Left lung (tissue), 10 donors: ENCODE measurements around the gene MKNK2. TPM values are rescaled to one million over a fixed set of nuclear protein-coding genes. Genes with fewer than 3 reads are reported as not detected.

ENCODE experiments used
- ATAC-seq: fragments of 200-7000 bp; cut with Tn5 transposase; one replicate; pipeline ENCODE4 v1.9.1; 2020; ENCODE audit warnings: moderate library complexity
- DNase-seq, 4 donors: peaks; one replicate each; pipeline ENCODE4 v3.0.0-alpha.2; 2013 to 2020
- H3K27ac ChIP-seq, 2 donors: fragments of 200-600 bp; sonication (generic) in 1 of 2; one replicate each; pipeline versions ENCODE4 v1.5.0 to v1.8.0; 2020 to 2021
- H3K27me3 ChIP-seq, 2 donors: fragments of 200-600 bp; sonication (generic) in 1 of 2; one replicate each; pipeline versions ENCODE4 v1.5.0 to v1.8.0; 2020 to 2021
- H3K36me3 ChIP-seq, 2 donors: fragments of 200-600 bp; sonication (generic) in 1 of 2; one replicate each; pipeline versions ENCODE4 v1.5.0 to v1.8.0; 2020 to 2021
- H3K4me1 ChIP-seq, 2 donors: fragments of 200-600 bp; one replicate each; pipeline ENCODE4 v1.8.0; 2021
- H3K4me3 ChIP-seq, 2 donors: fragments of 200-600 bp; sonication (generic) in 1 of 2; one replicate each; pipeline versions ENCODE4 v1.5.0 to v1.8.0; 2020 to 2021; ENCODE audit warnings: mild to moderate bottlenecking in 1 of 2
- H3K9me3 ChIP-seq, 2 donors: fragments of 200-600 bp; sonication (generic) in 1 of 2; one replicate each; pipeline versions ENCODE4 v1.5.0 to v1.8.0; 2020 to 2021
- intact Hi-C, 2 donors: fragments of 100-400 bp; cut with DNase I; formaldehyde crosslinking; loops; one replicate each; pipeline versions ENCODE4 v1.11.2 to v1.14.2; 2022
- polyA plus RNA-seq, 6 donors: library from polyadenylated mRNA; unstranded; fragments of 120-200 nt; gene quantifications; one replicate each; pipeline ENCODE4 v1.2.1, GENCODE V29; 2013; ENCODE audit not compliant: insufficient read length in 6 of 6
- total RNA-seq, 2 donors: library from RNA; stranded (reverse); fragmentation: NEBNext Ultra II Directional; extraction: Animal tissue kit (Norgen Biotek cat#: 25700); gene quantifications; one replicate each; pipeline ENCODE4 v1.2.1, GENCODE V29; 2021
- TF ChIP-seq, protein P1 (sequence below), 2 donors: fragments of 200-600 bp; sonication (generic) in 1 of 2; IDR thresholded peaks; one replicate each; pipeline versions ENCODE4 v1.5.0 to v1.8.0; 2021; ENCODE audit warnings: antibody characterized with exemption in 2 of 2
- donor health status: DM: no; HTN: yes; CAD: no.
- donor health status: DM: no; HTN: no; CAD: no.

MKNK2 gene
- total and polyA plus RNA-seq, 8 donors: 59.3 to 291 (median 86.1) TPM

- no peak for ATAC-seq
- Histone ChIP-seq H3K9me3 (no peaks in the 10 kb centered on the region), H3K36me3 (peaks cover 0 to 22% of the 10 kb centered on the region in 2 donors), H3K27me3 (no peaks in the 10 kb centered on the region), H3K4me3 (peak overlapping the region; percentile 16 to 99), H3K27ac (peak overlapping the region; percentile 90 to 95), H3K4me1 (peaks cover 48 to 67% of the 10 kb centered on the region in 2 donors)
- peak in 1 of 4 donors; percentile 78 for DNase-seq
- TF ChIP-seq, protein P1, sequence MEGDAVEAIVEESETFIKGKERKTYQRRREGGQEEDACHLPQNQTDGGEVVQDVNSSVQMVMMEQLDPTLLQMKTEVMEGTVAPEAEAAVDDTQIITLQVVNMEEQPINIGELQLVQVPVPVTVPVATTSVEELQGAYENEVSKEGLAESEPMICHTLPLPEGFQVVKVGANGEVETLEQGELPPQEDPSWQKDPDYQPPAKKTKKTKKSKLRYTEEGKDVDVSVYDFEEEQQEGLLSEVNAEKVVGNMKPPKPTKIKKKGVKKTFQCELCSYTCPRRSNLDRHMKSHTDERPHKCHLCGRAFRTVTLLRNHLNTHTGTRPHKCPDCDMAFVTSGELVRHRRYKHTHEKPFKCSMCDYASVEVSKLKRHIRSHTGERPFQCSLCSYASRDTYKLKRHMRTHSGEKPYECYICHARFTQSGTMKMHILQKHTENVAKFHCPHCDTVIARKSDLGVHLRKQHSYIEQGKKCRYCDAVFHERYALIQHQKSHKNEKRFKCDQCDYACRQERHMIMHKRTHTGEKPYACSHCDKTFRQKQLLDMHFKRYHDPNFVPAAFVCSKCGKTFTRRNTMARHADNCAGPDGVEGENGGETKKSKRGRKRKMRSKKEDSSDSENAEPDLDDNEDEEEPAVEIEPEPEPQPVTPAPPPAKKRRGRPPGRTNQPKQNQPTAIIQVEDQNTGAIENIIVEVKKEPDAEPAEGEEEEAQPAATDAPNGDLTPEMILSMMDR (IDR thresholded peaks at IDR 0.05): no peak
- intact Hi-C loops: no loop called here
Observed at GRCh38 chr19:2051773-2052704, 995 bp upstream of the MKNK2 start.

GRCh38 chr19:2050349-2050990 is 574 bp downstream of the MKNK2 start:
- peaks cover 0 to 38% of the 10 kb centered on the region in 2 donors for H3K36me3 ChIP-seq
- intact Hi-C loops: no loop called here
- peak overlapping the region; percentile 95 to 97 for H3K27ac ChIP-seq
- H3K4me1 ChIP-seq: peaks cover 53 to 69% of the 10 kb centered on the region in 2 donors
- ATAC-seq (peak; percentile 5), DNase-seq (peak in 1 of 4 donors; percentile 85)
- H3K27me3 ChIP-seq: no peaks in the 10 kb centered on the region
- TF ChIP-seq, protein P1 (IDR thresholded peaks at IDR 0.05): no peak
- H3K4me3 ChIP-seq: peak overlapping the region; percentile 92 to 99
- no peaks in the 10 kb centered on the region for H3K9me3 ChIP-seq

DNA sequence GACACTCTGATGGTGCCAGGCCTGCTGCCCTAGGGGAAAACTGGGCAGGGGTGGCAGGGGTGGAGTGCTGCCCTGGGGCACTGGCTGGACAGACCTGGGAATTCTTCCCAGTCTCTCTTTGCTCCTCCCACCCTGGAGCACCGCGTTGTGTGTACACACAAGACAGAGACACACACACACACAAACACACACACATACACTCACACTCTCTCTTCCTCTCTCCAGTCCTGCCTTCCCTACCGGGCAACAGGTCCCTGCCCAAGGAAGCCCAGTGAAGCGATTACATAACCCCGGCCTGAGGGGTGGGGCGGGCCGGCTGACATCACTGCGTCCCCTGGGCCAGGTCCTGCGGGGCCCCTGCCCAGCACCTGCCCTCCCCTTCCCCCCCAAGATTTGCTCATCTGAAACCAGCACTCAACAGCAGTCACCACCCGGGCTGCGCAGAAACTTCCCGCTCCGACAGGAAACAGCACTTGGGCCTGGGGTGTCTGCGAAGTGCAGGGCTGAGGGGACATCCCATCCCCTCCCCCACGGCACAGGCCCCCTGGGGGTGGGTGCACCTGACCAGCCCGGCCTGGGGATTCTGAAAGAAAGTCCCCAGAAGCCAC is 1.2 kb downstream of the MKNK2 start:
- TF ChIP-seq, protein P1 (IDR thresholded peaks at IDR 0.05): no peak
- no peaks in the 10 kb centered on the region for H3K9me3 ChIP-seq
- H3K4me3 ChIP-seq: peak overlapping the region; percentile 92 to 99
- ATAC-seq (peak; percentile 79), DNase-seq (peak in 3 of 4 donors; percentile 81 to 94 (median 92))
- H3K4me1 ChIP-seq: peaks cover 53 to 71% of the 10 kb centered on the region in 2 donors
- peaks cover 0 to 44% of the 10 kb centered on the region in 2 donors for H3K36me3 ChIP-seq
- no peaks in the 10 kb centered on the region for H3K27me3 ChIP-seq
- peak overlapping the region; percentile 95 to 97 for H3K27ac ChIP-seq
- intact Hi-C loops: no loop called here

- Histone ChIP-seq H3K27me3 (no peaks in the 10 kb centered on the region), H3K4me3 (peak overlapping the region; percentile 92 to 99), H3K27ac (peak overlapping the region; percentile 95 to 97), H3K9me3 (no peaks in the 10 kb centered on the region), H3K36me3 (peaks cover 0 to 51% of the 10 kb centered on the region in 2 donors), H3K4me1 (peaks cover 53 to 74% of the 10 kb centered on the region in 2 donors)
- DNase-seq (peak in 1 of 4 donors; percentile 79), ATAC-seq (peak; percentile 10)
- TF ChIP-seq, protein P1 (IDR thresholded peaks at IDR 0.05): no peak
- intact Hi-C loops: no loop called here
Observed at GRCh38 chr19:2048959-2049740, 1.9 kb downstream of the MKNK2 start.
